K562 (cell line): Measurements from ENCODE around the gene ADARB2. TPM values are rescaled to one million over a fixed set of nuclear protein-coding genes. Genes with fewer than 3 reads are reported as not detected.

Experiments used
- ATAC-seq: fragments of 200-7000 bp; cut with Tn5 transposase; 3 replicates; pipeline ENCODE4 v1.9.1; 2020; ENCODE audit warnings: moderate library complexity
- BruUV-seq: library from RNA; stranded (reverse); fragments of 400-500 nt; replicated peaks from 2 replicates; lab custom pipeline; 2021; lab: Mats Ljungman, UMichigan
- CTCF ChIA-PET: fragments of 300-600 bp; formaldehyde crosslinking; extraction: SDS; loops from one replicate; lab custom pipeline; 2021; ENCODE audit warnings: low intra/inter-chr PET ratio; lab: Yijun Ruan, JAX
- POLR2A ChIA-PET: fragments of 300-600, 350-650 bp; sonication (Branson Sonifier 250); formaldehyde crosslinking; extraction: SDS; loops from one replicate; lab custom pipeline; 2021; ENCODE audit warnings: antibody characterized with exemption, inconsistent platforms; lab: Yijun Ruan, JAX
- DNase-seq, 4 experiments: peaks; one replicate each; pipeline versions ENCODE4 v3.0.0 to v3.0.0-alpha.2; 2011 to 2018; ENCODE audit warnings: low spot score in 3 of 4, mixed read lengths in 3 of 4; ENCODE audit errors: extremely low read depth in 1 of 4
- FAIRE-seq: peaks from 2 replicates; lab custom pipeline; 2011; peaks lifted over from hg19 to GRCh38; lab: Jason Lieb, UNC
- H2AFZ ChIP-seq: 2 replicates; pipeline ENCODE4 v1.6.0; 2011; ENCODE audit warnings: low read depth, low read length, control low read depth, inconsistent platforms
- H3K27ac ChIP-seq: fragments of 200-600 bp; 3 replicates; pipeline ENCODE4 v1.8.0; 2011; ENCODE audit warnings: low read depth, mild to moderate bottlenecking, control low read depth, inconsistent platforms, low read length, moderate library complexity, mixed read lengths; ENCODE audit errors: extremely low read depth
- H3K27me3 ChIP-seq, 2 experiments: fragments of 300-600 bp in 1 of 2; 2 replicates in 1 of 2; 3 replicates in 1 of 2; pipeline versions ENCODE4 v1.6.0 to v1.8.0; 2011; ENCODE audit warnings: inconsistent platforms in 2 of 2, low read length in 2 of 2, mild to moderate bottlenecking in 1 of 2, mixed read lengths in 1 of 2, moderate library complexity in 1 of 2; ENCODE audit not compliant: control insufficient read depth in 2 of 2, insufficient read depth in 2 of 2
- H3K36me3 ChIP-seq: fragments of 300-600 bp; 3 replicates; pipeline ENCODE4 v1.8.0; 2011; ENCODE audit warnings: mild to moderate bottlenecking, low read length, inconsistent platforms; ENCODE audit not compliant: control insufficient read depth, insufficient read depth
- H3K4me1 ChIP-seq, 2 experiments: fragments of 200-600 bp in 1 of 2; replicated peaks in 1 of 2; 2 replicates in 1 of 2; 3 replicates in 1 of 2; pipeline versions ENCODE4 v1.5.1 to v1.8.0; 2011; ENCODE audit warnings: inconsistent platforms in 2 of 2, low read length in 2 of 2, mild to moderate bottlenecking in 1 of 2, mixed read lengths in 1 of 2, moderate library complexity in 1 of 2; ENCODE audit not compliant: control insufficient read depth in 2 of 2, insufficient read depth in 2 of 2
- H3K4me2 ChIP-seq: 2 replicates; pipeline ENCODE4 v1.6.1; 2011; ENCODE audit warnings: low read length, control low read depth, inconsistent platforms, mixed read lengths; ENCODE audit not compliant: insufficient read depth
- H3K4me3 ChIP-seq: fragments of 200-600 bp; sonication (generic), shearing (Covaris generic); 2 replicates; pipeline ENCODE4 v1.5.1; 2016; ENCODE audit warnings: control low read depth, inconsistent platforms
- H3K79me2 ChIP-seq: fragments of 200-600 bp; 3 replicates; pipeline ENCODE4 v1.8.0; 2011; ENCODE audit warnings: low read length, inconsistent platforms; ENCODE audit not compliant: control insufficient read depth, insufficient read depth
- H3K9ac ChIP-seq, 2 experiments: 2 replicates each; pipeline versions ENCODE4 v1.6.0 to v1.6.1; 2011; ENCODE audit warnings: low read depth in 2 of 2, low read length in 2 of 2, control low read depth in 1 of 2, inconsistent platforms in 1 of 2, mild to moderate bottlenecking in 1 of 2, mixed read lengths in 1 of 2; ENCODE audit not compliant: insufficient read depth in 1 of 2
- H3K9me1 ChIP-seq: one replicate; pipeline ENCODE4 v1.6.0; 2011; ENCODE audit warnings: inconsistent platforms, mild to moderate bottlenecking, low read length, moderate library complexity; ENCODE audit not compliant: control insufficient read depth, insufficient read depth
- H3K9me3 ChIP-seq: replicated peaks from 2 replicates; pipeline ENCODE4 v1.5.1; 2011; ENCODE audit warnings: low read depth, low read length, inconsistent platforms; ENCODE audit not compliant: control insufficient read depth, insufficient read depth
- H4K20me1 ChIP-seq: replicated peaks from 2 replicates; pipeline ENCODE4 v1.6.1; 2011; ENCODE audit warnings: low read length, inconsistent platforms, mixed read lengths; ENCODE audit not compliant: control insufficient read depth, insufficient read depth
- CHD7 ChIP-seq: fragments of 200-600 bp; sonication (generic); IDR thresholded peaks from one replicate; pipeline ENCODE4 v1.6.1; 2012; ENCODE audit warnings: mild to moderate bottlenecking, low read depth, low read length, inconsistent platforms
- TEAD4 ChIP-seq, 2 experiments: sonication (generic) in 1 of 2; formaldehyde crosslinking in 1 of 2; IDR thresholded peaks; 2 replicates each; pipeline versions ENCODE4 v1.6.1 to v1.8.0; 2012 to 2022; ENCODE audit warnings: borderline replicate concordance in 1 of 2, inconsistent platforms in 1 of 2, low read length in 1 of 2, mild to moderate bottlenecking in 1 of 2, missing genetic modification reagents in 1 of 2
- WGBS: fragments of 100-300 bp; shearing (Covaris generic); methylation state at CpG from one replicate; pipeline ENCODE4 v1.1.6; 2016; ENCODE audit warnings: low coverage, mixed read lengths; ENCODE audit not compliant: insufficient coverage; ENCODE audit errors: missing lambda C conversion rate; 5-methylcytosine and 5-hydroxymethylcytosine counted together
- in situ Hi-C: fragments of 300-500 bp; cut with MboI; formaldehyde crosslinking; loops from 4 replicates; pipeline ENCODE4 v1.15.0; 2018; ENCODE audit warnings: inconsistent platforms, mixed read lengths
- intact Hi-C: fragments of 100-400 bp; cut with micrococcal nuclease; formaldehyde crosslinking; loops from 2 replicates; pipeline ENCODE4 v1.14.2; 2022
- polyA plus RNA-seq, 8 experiments: library from polyadenylated mRNA; depleted of rRNA in 4 of 8; stranded (reverse) in 5 of 8; unstranded in 3 of 8; fragments of >200 nt; fragmentation: Nextera tagmentation in 2 of 8; fragmentation: Illumina TruSeq in 1 of 8; extraction: Ambion mirVana in 2 of 8; extraction: Trizol in 1 of 8; gene quantifications; 2 replicates each; pipeline versions ENCODE4 v1.2.1 to v1.2.3, GENCODE V29; 2011 to 2014; ENCODE audit warnings: inconsistent platforms in 1 of 8, missing spikeins in 1 of 8
- total RNA-seq, 7 experiments: library from RNA; depleted of rRNA in 6 of 7; stranded (reverse); fragments of >200 nt in 6 of 7; fragmentation: Illumina TruSeq in 2 of 7; extraction: Trizol in 2 of 7; gene quantifications; 2 replicates each; pipeline versions ENCODE4 v1.2.1 to v1.2.3, GENCODE V29; 2011 to 2021; ENCODE audit warnings: low replicate concordance in 1 of 7

ADARB2 gene
- total and polyA plus RNA-seq, 9 of the 15 experiments (the other 6 are each of a cell fraction or from before 2014, with no cell fraction given), result not detected

- H3K4me3 ChIP-seq, result no peak overlapping the region
- H3K9me3 ChIP-seq, result no peaks in the 10 kb centered on the region
- no peak overlapping the region for H3K27ac ChIP-seq
- no peak overlapping the region for H3K4me2 ChIP-seq
- ATAC-seq (no peak), FAIRE-seq (no peak), DNase-seq (no peak)
- CTCF ChIA-PET, result no interaction called here
- no peaks in the 10 kb centered on the region for H3K9me1 ChIP-seq
- in situ Hi-C loops (no loop called here), intact Hi-C loops (no loop called here)
- BruUV-seq, result no TSS peak
- 0% methylated on average over 13 of the region's 15 CpGs for WGBS
- POLR2A ChIA-PET, result no interaction called here
- H4K20me1 ChIP-seq, result peaks cover 6% of the 10 kb centered on the region; the same call in 1 of the 2 replicates
- no peak overlapping the region for H2AFZ ChIP-seq
- H3K9ac ChIP-seq, result no peak overlapping the region
- no peaks in the 10 kb centered on the region for H3K79me2 ChIP-seq
- H3K36me3 ChIP-seq, result no peaks in the 10 kb centered on the region
- no peak for TF ChIP-seq CHD7
- no peak for TF ChIP-seq TEAD4 (IDR thresholded peaks at IDR 0.05; ENCODE audit: low read length)
- TF ChIP-seq TEAD4 (CRISPR knock-in tag; IDR thresholded peaks at IDR 0.05; ENCODE audit: borderline replicate concordance), result no peak
- H3K27me3 ChIP-seq, result peaks cover 16 to 53% of the 10 kb centered on the region in 2 experiments; a peak in 4 of 5 replicates
- H3K4me1 ChIP-seq, result no peaks in the 10 kb centered on the region
Observed at GRCh38 chr10:1678084-1678483, 59.2 kb downstream of the ADARB2 start.
